Hematopoietic multipotent progenitor cell treated with erythropoietin and hydrocortisone succinate and interleukin-3 and kit ligand, for 8 days (in vitro differentiated cells): ENCODE data around the gene HDGFL3.
A peak's percentile ranks its signal among the peaks of the same experiment; 100 is the strongest.
"Not testable (repeated sequence)": the region's sequence is repeated elsewhere in the genome, so short reads cannot be mapped to it uniquely, and the experiment has no call there.

Experiments
- DNase-seq: peaks from one replicate; pipeline ENCODE4 v3.0.0-alpha.2; 2015

The HDGFL3 gene

DNA sequence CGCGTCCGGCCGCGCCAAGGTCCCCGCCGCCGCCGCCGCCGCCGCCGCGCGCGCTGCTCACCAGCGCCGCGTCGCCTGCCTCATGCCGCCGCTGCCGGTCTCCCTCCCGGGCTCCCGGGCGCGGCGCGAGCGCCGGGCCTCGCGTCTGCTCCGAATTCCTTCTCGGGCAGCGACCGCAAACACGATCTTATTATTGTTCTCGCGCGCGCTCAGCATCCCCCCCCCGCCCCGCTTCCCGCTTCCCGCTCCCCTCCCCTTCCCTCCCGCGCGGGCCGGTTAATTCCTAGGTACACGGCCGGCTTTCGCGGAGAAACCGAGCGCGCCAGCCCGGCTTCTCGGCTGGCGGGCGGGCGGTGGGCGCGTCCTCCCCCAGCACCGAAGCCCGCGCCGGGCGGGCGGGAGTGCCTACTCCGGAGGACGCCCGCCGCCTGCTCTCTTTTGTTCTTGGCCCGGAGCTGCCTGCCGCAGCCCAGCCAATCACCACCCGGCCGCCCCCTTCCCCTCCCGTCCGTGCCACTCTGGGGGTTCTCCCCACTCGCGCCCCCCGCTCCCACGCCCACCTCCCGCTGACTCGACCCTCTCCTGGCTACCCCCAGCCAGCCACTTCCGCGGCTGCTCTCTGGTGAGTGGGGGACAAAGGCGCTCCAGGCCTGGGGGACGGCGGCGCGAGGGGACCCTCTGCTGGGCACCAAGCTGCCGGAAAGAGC lies at the start of gene HDGFL3:
TSS of gene HDGFL3 (minus strand) at position 164 of the 707 bp plus-strand sequence. CDS start 409 bp downstream, outside the sequence.
- DNase-seq = peak; percentile 47

DNA sequence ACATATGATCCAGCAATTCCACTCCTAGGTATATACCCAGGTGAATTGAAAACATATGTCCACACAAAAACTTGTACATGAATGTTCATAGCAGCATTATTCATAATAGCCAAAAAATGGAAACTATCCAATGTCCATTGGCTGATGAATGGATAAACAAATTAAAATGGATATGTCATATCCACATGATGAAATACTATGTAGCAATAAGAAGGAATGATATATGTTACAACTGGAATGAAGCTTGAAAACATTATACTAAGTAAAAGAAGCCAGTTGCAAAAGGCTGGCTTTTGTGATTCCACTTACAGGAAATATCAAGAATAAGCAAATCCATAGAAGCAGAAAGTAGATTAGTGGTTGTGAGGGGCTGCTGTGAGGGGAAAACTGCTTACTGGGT lies 43.2 kb upstream of the HDGFL3 start:
- no peak for DNase-seq

DNA sequence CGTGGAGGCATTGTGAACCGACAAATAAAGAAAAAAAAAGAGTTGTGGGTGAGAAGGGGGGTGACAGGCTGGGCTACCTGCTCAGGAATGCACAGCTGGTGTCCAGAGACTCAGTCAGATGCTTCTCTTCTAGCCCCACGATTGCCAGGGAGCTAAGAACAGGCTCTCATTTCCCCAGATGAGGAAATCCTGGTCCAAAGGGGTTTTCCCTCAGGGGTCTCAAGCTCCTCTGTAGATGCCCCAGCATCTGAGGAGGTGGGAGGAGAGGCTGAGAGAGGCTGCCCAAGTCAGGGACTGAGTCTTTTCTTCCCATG lies 41.4 kb upstream of the HDGFL3 start:
- no peak for DNase-seq

DNA sequence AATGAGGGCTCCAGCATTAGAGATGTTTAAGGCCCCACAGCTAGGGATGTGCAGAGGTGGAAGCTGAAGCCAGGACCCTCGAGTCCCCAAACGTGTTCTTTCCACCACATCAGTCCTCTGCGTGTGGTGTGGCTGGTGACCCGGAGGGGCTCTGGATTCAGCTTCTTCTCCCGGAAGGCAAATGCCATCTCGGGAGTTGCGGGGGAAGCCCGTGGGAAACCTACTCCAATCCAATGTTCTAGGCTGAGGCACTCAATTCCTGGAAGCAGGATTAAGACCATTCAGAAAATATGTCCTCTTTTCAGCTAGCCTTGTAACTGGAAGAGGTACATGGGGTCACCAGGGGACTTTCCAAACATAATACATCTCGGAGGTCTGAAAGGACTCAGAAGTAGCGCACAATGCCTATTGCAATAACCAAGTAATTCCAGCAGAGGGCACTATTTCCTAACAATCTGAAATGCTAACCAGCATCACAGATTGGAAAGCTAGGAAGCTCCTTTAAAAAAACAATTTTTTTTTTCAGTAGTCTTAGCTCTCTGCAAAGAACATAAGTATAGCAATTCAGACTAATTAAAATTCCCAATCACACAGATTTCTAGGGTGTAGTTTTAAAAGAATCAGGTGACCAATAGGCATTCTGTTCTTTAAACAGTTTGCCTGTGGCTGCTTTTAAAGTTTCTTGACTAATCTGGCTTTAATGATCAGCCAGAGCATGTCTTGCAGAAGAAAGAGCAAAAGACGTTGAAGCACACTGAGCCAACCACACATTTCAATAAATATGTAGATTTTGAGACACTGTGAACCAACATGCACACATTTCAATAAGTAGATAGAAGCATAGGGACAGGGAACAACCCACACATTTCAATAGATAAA lies 40.8 kb upstream of the HDGFL3 start:
- DNase-seq = peak; percentile 68

DNA sequence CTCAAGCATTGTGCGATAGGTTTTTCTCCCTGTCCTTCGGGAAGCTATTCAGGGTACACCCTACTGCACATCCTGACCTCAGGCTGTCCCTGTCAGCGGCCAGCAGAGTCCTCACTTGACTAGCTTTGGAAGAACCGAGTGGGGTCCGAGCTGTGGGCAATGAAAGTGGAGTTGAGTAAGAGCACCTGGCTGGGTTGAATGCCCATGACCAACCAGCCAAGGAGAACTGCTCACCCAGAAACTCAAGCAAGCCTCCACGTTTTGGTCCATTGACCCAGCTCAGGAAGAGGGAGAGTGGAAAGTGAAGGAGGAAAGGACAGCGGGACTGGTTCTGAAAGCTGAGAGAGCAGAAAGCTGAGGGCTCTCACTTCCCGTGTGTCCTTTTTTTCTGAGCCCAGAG lies 36.0 kb upstream of the HDGFL3 start:
- DNase-seq = no peak

DNA sequence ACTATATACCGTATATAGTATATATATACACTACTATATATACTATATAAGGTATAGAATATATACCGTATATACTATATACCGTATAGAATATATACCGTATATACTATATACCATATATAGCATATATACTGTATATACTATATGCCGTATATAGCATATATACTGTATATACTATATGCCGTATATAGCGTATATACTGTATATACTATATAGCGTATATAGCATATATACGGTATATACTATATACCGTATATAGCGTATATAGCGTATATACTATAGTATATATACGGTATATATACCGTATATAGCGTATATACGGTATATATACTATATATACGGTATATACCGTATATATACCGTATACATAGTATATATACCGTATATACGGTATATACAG lies 22.6 kb upstream of the HDGFL3 start:
- DNase-seq = no peak

DNA sequence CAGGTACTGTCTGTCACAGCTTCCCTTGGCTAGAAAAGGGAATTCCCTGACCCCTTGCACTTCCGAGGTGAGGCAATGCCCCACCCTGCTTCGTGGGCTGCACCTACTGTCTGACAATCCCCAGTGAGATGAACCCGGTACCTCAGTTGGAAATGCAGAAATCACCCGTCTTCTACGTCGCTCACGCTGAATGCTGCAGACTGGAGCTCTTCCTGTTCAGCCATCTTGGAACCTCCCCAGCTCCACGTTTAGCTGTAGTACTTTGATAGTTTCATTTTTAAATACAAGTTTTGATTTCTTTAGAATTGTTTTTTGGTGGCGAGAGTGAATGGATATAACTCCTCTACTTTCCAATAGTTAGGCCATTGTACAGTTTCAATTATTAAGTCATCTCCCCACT lies 17.8 kb upstream of the HDGFL3 start:
- no peak for DNase-seq

DNA sequence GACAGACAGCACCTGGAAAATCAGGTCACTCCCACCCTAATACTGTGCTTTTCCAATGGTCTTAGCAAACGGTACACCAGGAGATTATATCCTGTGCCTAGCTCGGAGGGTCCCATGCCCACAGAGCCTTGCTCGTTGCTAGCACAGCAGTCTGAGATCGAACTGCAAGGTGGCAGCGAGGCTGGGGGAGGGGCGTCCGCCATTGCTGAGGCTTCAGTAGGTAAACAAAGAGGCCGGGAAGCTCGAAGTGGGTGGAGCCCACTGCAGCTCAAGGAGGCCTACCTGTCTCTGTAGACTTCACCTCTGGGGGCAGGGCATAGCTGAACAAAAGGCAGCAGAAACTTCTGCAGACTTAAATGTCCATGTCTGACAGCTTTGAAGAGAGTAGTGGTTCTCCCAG lies 14.2 kb upstream of the HDGFL3 start:
- DNase-seq = not testable (repeated sequence)

DNA sequence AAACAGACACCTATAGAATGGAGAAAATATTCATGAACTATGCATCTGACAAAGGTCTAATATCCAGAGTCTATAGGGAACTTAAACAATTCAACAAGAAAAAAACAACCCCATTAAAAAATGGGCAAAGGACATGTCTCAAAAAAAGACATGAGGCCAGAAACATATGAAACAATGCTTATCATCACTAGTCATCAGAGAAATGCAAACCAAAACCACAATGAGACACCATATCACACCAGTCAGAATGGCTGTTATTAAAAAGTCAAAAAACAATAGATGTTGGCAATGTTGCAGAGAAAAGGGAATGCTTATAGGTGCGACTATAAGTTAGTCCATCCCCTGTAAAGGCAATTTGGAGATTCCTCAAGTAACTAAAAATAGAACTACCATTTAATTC lies 11.4 kb upstream of the HDGFL3 start:
- peak; percentile 49 for DNase-seq

DNA sequence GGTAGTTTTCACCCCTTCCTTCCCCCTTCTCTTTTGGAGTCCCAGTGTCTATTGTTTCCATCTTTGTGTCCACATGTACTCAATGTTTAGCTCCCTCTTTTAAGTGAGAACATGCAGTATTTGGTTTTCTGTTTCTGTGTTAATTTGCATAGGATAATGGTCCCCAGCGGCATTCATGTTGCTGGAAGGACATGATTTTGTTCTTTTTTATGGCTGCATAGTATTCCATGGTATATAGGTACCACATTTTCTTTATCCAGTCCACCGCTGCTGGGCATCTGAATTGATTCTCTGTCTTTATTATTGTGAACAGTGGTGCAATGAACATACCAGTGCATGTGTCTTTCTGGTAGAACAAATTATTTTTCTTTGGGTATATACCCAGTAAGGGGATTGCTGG lies 7.7 kb upstream of the HDGFL3 start:
- DNase-seq = no peak

DNA sequence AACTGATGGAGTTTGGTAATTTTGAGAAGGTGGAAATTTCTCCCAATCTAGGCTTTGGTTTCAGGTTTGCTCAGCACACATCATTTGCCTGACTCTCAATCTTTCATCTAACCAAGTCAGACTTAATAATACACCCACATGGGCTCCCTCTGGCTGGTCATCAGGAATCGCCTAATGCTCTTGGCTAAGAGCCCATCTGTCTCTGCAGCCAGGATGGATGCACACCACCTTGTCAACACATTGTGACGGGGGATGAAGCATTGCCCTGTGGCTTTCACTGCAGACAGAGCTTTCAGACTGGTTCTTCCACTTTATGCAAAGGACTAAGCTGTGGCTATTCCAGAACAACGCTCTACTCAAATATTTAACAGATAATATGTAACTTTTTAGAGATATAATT lies 3.0 kb upstream of the HDGFL3 start:
- no peak for DNase-seq

DNA sequence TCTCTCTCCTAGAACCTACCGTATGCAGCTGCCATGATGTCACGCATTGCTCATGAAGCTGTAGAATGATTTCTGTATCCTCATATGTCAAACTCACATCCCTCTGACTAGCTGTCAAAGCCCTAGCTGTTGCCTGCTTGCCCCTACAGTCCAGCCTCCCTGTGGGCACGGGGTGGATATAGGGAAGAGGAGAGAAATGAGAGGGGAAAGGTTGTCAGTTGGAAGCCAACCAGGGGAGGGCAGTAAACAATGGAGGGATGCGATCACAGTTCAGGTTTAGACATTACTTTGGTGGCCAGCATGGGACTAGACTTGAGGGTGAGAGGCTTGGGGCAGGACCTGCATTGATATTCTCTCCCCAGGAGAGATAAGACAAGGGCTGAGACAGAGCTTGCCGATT lies 1.7 kb upstream of the HDGFL3 start:
- DNase-seq = peak; percentile 8

DNA sequence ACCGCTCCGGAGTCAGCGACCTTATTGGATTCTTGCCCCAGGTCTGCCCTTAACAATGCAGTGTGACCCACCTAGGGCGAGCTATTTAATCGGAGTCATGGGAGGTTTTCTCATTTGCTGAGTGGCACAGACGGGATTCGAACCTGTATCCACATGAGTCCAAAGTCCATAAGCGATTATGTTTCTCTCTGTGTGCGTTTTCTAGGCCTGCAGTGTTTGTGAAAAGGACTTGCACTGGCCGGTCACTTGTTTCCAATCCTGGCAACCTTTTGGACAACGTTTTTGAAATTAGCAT lies 691 bp upstream of the HDGFL3 start:
- DNase-seq = peak; percentile 66

DNA sequence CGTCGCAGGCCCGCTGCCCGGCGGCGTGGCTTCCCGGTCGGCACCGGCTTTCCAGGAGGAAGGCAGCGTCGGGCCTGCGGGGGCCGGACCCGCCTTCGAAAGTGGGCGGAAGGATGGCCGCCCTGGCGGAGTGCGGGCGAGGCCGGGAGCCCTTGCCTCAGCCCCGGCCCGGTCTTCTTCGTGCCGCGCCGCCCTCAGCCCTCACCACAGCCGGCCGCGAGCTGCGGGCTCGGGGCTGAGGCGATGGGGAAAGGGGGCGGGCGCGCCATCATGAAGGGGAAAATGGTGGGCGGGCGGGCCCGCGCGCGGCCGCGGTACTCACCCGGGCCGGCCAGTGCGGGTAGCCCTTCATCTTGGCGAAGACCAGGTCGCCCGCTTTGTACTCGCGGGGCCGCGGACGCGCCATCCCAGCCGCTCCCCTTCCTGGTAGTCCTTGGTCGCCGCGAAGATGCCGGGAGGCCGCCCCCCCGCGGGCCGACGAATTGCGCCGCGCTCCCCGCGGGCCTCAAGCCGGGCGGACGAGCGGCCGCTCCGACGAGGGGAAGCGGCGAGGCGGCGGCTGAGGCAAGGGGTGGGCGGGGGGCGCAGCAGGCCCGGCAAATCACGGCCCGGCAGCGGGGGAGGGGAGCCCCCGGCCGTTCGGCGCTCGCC lies 489 bp downstream of the HDGFL3 start:
- DNase-seq = peak; percentile 12

DNA sequence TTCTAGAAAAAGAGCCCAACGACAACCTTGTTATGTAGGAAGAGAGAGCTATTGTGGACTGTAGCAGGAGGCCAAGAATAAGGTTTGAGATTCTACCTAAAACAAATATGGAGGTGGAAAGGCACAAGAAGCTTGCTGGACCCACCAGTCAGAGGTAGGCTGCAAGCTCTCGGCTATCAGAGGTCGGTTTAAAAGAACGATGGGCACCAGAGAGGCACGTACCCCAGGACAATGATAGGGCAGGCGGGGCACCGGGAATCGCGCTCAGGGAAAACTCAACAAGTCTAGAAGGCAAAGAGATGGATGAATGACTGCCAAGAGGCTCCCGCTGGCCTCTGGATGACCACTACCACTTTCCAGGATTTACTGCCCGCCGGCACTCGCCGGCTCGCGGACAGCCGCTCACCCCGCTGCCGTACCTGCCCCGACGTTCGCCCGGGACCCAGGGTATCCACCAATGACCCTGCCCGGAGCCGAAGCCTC lies 1.1 kb downstream of the HDGFL3 start:
- peak; percentile 36 for DNase-seq

DNA sequence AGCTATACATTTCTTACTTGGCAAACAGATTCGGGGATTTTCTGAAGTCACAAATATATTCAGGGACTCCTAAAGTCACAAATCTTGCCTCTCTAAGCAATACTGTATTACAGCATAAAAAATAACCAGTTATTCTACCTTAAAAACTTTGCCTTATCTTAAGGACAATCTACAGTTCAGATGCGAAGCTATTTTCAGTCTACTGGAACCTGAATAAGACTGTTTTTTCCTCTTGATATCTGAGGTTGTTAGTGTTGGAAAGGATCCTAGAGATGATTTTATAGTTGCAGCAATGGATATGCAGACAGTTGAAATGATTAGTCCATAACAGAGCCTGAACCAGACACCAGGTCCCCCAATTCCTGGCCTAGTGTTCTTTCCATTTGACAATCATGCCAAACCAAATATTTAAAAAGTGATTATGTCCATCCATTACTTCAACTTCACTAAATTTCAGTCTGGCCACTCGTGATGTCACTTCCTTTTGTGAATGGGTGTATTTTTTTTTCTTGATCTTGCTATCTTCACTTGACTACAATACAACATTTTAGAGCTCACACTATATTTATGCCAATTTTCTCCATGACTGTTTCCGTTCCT lies 1.8 kb downstream of the HDGFL3 start:
- peak; percentile 51 for DNase-seq

DNA sequence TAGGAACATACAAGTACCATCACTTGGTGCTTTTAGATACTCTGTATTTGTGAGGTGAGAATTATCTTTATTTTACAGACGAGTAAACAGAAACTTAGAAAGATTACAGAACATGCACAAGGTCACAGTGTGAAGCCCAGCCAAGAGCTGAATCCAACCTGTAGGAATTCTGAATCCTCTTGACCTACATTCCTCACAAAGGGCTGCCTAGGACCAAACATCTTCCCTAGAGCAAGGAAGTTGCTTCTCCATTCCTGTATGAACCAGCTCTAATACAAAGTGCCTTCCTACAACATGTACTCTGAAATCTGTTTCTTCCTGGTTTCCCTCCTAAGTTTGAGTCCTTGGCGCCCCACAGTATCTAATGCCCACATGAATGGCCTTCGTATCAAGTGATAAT lies 2.9 kb downstream of the HDGFL3 start:
- no peak for DNase-seq

DNA sequence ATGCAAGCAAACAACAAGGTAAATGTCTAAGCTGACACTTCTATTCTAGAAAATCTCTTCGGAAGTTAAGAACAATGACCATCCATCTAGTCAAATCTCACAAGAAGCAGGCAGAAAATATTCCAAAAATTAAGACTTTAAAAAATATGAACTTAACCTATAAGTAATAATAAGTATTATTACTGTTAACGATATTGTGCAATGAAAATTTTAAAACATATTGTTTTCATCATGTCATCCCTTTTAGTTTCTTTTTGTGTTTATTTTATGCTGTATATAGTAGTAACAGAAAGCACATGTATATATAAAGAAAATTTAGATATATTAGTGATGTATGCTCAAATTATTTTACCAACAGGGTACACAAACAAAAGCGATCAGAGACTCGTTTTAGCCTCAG lies 4.1 kb downstream of the HDGFL3 start:
- DNase-seq = no peak

DNA sequence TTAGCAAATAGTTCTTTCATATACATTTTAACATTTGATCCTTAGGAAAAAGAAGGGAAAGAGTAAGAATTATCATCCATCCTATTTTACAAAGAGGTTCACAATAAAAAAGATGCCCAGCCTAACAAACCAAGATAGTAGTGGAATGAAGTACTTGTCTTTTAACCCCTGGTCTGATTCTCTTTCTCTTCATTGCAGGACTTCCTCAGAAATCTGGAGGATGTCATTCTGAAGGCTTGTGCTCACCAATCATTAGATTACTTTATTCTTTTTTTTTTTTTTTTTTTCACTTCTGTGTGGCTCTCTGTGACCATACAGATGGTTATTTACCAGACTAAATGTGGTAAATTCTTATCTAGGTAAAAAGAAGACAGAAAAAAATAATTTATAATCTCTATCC lies 7.0 kb downstream of the HDGFL3 start:
- no peak for DNase-seq

DNA sequence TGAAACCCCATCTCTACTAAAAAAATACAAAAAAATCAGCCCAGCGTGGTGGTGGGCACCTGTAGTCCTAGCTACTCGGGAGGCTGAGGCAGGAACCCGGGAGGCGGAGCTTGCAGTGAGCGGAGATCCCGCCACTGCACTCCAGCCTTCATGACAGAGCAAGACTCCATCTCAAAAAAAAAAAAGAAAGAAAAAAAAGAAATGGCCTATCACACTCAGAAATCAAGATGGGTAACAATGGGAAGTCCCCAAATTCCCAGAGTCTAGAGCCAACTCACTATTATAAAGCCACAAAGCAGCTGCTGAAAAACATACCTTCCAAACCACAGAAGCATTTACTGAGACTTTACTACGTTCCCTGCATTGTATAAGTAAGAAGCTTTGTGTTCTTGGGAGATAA lies 7.5 kb downstream of the HDGFL3 start:
- DNase-seq = no peak

DNA sequence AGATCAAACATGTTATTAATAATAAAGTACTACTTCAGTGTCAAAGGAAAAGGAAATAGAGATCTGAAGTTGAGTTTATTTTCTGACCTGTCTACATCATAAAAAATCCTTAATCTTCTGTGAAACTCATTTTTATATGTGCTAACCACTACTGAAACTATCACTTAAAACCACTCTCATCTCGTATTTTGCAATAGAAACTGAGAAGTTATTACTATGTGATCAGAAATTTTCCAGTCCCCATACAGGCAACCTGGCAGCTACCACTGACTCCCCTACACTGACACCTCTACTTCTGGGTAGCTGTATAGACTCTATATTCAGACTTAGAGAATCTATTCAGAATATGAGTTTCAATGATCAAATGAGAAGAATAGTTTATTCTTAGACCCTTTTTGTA lies 8.3 kb downstream of the HDGFL3 start:
- no peak for DNase-seq

DNA sequence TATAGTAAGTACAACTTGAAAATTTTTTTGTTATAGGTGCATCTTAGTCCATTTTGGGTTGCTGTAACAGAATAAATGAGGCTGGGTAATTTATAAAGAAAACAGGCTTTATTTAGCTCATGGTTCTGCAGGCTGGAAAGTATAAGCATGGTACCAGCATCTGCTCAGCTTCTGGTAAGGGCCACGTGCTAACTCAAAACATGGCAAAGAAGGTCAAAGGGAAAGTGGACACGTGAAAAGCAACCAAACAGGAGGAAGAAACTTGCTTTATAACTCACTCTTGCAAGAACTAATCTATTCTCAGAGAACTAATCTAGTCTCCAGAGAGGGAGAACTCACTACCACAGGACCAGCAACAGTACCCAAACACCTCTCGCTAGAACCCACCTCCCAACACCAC lies 9.1 kb downstream of the HDGFL3 start:
- no peak for DNase-seq

DNA sequence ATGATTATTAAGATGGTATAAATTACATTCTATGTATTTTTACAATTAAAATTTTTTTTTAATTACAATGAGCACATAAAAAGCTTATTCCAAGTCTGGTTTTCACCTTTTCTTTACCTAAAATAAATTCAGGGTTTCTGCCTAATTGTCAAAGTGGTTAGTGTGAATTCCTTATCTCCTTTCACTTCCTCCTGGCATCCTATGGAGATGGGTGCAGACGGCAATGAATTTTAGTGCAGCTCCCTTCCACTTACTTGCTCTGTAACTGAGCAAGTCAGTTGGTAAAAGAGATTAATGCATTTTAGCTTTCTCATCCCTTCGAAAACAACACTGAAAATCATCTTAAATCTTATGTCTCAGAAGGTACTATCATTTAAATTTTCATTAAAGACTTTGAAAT lies 13.1 kb downstream of the HDGFL3 start:
- DNase-seq = peak; percentile 40

DNA sequence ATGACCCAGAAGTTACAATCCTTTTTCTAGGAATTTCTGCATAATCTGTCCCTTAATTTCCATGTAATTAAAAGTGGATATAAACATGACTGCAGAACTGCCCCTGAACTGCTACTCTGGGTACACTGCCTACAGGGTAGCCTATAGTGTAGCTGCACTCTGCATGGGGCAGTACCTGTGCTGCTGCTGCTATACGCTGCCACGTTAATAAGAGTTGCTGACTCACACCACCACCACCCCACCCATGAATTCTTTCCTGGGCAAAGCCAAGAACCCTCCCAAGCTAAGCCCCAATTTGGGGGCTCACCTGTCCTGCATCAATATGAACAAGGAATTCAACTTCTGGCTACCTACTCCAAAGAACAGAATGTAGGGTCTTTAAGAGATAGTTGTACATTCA lies 13.9 kb downstream of the HDGFL3 start:
- DNase-seq = peak; percentile 34
